ENCODE data around the gene RASGEF1C.
"Not testable (repeated sequence)": the region's sequence is repeated elsewhere in the genome, so short reads cannot be mapped to it uniquely, and the experiment has no call there.

The RASGEF1C gene

DNA sequence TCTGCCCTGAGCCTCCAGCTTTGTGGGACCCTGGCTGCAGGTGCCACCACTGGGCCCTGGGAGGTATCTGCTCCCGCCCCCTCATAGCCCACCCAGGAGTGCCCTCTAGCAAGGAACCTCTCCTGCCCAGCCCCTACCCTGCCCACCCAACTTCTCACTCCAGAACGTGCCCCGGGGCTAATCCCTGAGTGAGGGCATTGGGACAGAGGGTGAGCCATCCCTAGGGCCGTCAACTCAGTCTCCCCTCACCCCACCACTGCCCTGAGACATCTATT is 2.7 kb upstream of the RASGEF1C start:
- no peak for DNase-seq (ENCODE audit: low read depth in 1 of 2, low spot score in 1 of 2)

GRCh38 chr5:180210961-180211760 is 2.1 kb upstream of the RASGEF1C start:
- DNase-seq (ENCODE audit: low read depth in 1 of 2, low spot score in 1 of 2), result no peak

DNA sequence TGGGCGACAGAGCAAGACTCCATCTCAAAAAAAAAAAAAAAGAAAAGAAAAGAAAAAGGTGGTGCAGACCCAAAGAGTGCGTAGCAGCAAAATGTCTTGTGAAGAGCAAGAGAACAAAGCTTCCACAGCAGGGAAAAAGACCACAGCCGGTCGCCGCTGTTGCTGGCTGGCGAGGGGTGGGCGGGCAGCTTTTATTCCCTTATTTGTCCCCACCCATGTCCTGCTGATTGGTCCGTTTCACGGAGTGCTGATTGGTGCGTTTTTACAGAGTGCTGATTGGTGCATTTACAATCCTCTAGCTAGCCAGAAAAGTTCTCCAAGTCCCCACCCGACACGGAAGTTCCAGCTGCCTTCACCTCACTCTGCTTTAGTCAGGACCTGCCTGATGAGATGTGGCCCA is 1.1 kb upstream of the RASGEF1C start:
- not testable (repeated sequence) for DNase-seq (ENCODE audit: low read depth in 1 of 2, low spot score in 1 of 2)

- no peak for DNase-seq (ENCODE audit: low read depth in 1 of 2, low spot score in 1 of 2)
These were observed 453 bp downstream of the RASGEF1C start for GRCh38 chr5:180208435-180209081.

DNA sequence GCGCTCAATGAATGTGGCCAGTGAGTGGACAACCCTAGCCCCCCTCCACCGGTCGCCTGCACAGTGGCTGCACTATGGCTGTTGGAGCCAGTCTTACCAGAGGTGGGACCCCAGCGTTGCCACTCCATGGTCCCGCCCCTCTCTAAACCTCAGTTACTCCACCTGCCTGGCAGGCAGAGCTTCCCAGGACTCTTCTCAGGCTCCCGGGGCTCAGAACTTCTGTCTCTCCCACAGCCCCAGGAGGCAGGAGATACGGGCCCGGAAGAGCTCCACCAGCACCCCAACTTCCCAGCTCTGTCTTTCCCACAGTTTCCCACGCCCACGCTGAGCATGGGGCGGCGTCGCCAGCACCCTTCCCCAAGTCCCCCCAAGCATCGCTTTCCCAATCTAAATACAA is 975 bp downstream of the RASGEF1C start:
- no peak for DNase-seq (ENCODE audit: low read depth in 1 of 2, low spot score in 1 of 2)

DNA sequence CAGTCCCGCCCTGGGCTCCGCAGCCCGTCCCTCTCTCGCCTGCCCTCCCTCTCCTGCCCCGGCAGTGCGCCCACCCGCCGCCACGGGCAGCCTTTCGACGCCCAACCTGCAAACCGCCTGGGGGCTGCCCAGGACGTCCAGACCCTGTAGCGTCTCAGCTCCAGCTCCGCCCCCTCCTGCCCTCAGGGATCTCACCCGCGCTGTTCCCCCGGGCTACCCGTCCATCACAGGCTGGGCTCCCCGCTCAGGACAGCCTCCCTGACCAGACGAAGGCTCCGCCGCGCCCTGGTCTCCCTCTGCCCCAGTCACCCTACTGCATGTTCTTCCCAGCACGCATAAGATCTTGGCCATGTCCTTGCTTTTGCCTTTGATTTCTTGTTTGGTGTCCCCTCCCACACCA is 1.4 kb downstream of the RASGEF1C start:
- DNase-seq (ENCODE audit: low read depth in 1 of 2, low spot score in 1 of 2), result no peak

DNA sequence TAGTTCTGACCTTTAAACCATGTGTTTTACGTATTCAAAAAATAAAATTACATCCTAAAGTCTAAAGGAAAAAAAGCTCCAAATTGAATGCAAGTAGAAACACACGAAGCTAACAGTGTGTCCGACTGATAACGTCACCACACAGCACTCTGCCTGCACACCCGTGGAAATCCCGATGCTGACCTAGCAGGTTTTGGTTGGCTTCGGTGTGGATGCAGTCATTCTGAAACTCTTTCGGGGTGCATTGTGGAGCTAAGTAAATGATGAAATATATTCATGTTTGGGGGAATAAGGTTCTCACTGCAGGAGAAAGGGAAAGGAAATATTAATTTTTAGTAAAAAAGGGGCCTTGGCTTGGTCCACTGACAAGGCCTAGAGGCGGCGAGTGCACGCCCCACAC is 2.0 kb downstream of the RASGEF1C start:
- no peak for DNase-seq (ENCODE audit: low read depth in 1 of 2, low spot score in 1 of 2)

DNA sequence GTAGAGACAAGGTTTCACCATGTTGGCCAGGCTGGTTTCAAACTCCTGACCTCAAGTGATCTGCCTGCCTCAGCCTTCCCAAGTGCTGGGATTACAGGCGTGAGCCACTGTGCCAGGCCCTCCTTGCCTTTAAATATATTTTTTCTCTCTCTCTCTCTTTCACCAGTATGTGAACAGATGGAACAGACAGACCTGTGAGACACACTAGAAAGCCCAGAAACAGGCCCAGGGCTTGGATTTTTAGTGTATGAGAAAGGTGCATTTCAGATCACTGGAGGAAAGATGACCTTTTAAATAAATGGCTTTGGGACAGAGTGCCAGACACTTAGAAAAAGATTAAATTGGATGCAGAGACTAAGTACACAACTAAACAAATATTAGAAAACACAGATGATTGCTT is 3.1 kb downstream of the RASGEF1C start:
- no peak for DNase-seq (ENCODE audit: low read depth in 1 of 2, low spot score in 1 of 2)

- no peak for DNase-seq (ENCODE audit: low read depth in 1 of 2, low spot score in 1 of 2)
These were observed 4.7 kb downstream of the RASGEF1C start for GRCh38 chr5:180204276-180204819.

- DNase-seq (ENCODE audit: low read depth in 1 of 2, low spot score in 1 of 2), result no peak
These were observed 6.0 kb downstream of the RASGEF1C start for GRCh38 chr5:180202939-180203573.

- DNase-seq (ENCODE audit: low read depth in 1 of 2, low spot score in 1 of 2), result no peak
These were observed 7.7 kb downstream of the RASGEF1C start for GRCh38 chr5:180201051-180201987.

- no peak for DNase-seq (ENCODE audit: low read depth in 1 of 2, low spot score in 1 of 2)
These were observed 9.6 kb downstream of the RASGEF1C start for GRCh38 chr5:180199390-180199789.

DNA sequence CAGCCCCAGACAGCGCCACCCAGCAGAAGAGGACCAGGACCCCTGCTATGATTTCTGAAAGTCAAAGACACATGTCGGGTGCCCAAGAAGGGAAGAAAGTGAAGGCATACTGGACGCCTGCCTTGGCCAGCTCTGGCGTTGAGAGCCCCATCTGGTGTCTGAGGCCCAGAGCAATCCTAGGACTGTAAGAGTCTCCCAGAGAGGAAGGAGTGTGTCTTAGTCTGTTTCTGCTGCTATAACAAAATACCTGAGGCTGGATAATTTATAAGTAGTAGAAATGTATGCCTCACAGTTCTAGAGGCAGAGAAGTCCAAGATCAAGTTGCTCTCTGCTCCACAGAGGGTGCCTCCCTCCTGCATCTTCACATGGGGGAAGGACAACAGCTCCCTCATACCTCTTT is 10.8 kb downstream of the RASGEF1C start:
- DNase-seq (ENCODE audit: low read depth in 1 of 2, low spot score in 1 of 2), result no peak

- no peak for DNase-seq (ENCODE audit: low read depth in 1 of 2, low spot score in 1 of 2)
These were observed 11.9 kb downstream of the RASGEF1C start for GRCh38 chr5:180197016-180197702.

DNA sequence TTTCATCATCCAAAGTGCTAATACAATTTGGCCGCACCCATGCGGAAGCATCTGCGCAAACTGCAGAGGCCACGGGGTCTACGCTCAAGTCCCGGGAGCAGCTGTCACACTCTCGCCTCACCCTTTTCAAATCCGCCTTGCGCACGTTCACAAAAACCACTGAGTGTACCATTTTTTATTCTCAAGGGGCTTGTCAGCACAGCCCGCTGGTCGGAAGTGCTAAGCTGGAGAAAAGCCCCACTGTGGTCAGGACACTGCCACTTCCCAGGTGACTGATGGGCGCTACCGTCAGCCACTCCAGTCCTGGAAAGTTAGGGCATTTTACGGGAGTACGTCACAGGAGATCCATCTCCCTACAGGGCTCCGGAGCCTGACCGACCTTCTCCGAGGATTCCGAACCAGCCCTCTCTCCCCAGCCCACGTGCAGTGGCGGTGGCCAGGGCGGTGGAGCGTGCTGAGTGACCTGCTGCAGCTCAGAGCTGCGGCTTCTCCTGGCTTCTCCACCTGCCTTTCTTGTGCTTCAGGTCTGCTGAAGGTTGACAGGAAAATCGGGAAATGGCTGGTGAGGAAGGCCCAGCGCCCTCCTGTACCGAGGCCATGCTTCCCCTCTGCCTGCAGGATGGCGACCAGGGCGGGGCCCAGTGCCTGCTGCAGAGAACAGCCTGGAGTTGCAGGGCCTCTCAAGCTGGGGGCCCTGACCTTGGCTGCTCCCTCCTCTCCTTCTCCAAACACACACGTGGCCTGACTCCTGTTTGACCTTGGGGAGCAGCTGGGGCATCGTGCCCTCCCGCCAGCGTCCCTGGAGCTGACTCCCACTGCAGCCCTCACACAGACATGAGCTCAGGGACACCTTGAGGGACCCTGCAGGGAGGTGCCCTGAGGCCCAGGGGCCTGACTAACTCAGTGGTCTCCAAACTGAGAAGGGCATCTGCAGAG is 14.3 kb downstream of the RASGEF1C start:
- DNase-seq (ENCODE audit: low read depth in 1 of 2, low spot score in 1 of 2), result no peak

- DNase-seq (ENCODE audit: low read depth in 1 of 2, low spot score in 1 of 2), result no peak
These were observed 15.1 kb downstream of the RASGEF1C start for GRCh38 chr5:180193749-180194375.

- DNase-seq (ENCODE audit: low read depth in 1 of 2, low spot score in 1 of 2), result no peak
These were observed 17.3 kb downstream of the RASGEF1C start for GRCh38 chr5:180191716-180192115.

DNA sequence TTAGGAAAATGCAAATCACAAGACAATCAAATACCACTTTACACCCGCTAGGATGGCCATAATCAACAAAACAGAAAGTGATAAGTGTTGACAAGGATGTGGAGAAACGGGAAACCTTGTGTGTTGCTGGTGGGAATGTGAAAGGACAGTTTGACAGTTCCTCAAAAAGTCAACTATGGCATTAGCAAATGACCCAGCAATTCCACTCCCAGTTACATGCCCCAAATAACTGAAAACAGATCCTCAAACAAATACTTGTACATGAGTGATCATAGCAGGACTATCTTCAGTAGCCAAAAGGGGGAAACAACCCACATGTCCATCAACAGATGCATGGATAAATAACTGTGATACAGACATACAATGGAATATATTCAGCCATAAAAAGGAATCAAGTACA is 21.2 kb downstream of the RASGEF1C start:
- DNase-seq (ENCODE audit: low read depth in 1 of 2, low spot score in 1 of 2), result no peak

DNA sequence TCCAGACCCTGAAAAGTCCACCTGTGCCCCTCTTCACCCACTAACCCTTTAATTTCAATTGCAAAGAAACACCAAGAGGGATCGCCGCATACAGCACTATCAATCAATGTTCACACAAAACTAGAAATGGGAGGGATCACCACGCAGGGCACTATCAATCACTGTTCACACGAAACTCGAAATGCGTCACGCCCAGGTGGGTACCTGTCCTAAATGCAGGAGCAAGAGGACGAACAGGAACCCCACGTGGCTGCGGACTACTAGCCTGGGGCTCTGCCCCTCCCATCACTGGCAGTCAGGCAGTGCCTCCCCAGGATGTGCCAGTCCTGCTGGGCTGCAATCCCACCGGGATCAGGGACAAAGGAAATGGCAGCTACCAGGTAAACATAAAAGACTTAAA is 28.2 kb downstream of the RASGEF1C start:
- no peak for DNase-seq (ENCODE audit: low read depth in 1 of 2, low spot score in 1 of 2)
